CD14-positive monocyte (primary cell): Measurements from ENCODE around the gene MSI2. TPM values are rescaled to one million over a fixed set of nuclear protein-coding genes. Genes with fewer than 3 reads are reported as not detected.

Source experiments
- DNase-seq, 3 donors: peaks; one replicate each; pipeline ENCODE4 v3.0.0-alpha.2; 2011 to 2022
- H2AFZ ChIP-seq: 2 replicates; pipeline ENCODE4 v1.6.0; 2012; ENCODE audit warnings: mild to moderate bottlenecking, low read depth, low read length, inconsistent platforms; ENCODE audit not compliant: insufficient read depth, poor library complexity, severe bottlenecking
- H3K27ac ChIP-seq, 2 donors: 1 replicate in 1 of 2; 2 replicates in 1 of 2; pipeline ENCODE4 v1.5.1; 2012 to 2013; ENCODE audit warnings: low read length in 2 of 2, control low read depth in 1 of 2, inconsistent platforms in 1 of 2, low read depth in 1 of 2, mild to moderate bottlenecking in 1 of 2
- H3K27me3 ChIP-seq, 2 donors: one replicate each; pipeline versions ENCODE4 v1.6.0 to v1.6.1; 2011 to 2013; ENCODE audit warnings: low read length in 2 of 2; ENCODE audit not compliant: control insufficient read depth in 2 of 2, insufficient read depth in 2 of 2
- H3K36me3 ChIP-seq, 2 donors: replicated peaks in 1 of 2; 1 replicate in 1 of 2; 2 replicates in 1 of 2; pipeline versions ENCODE4 v1.5.1 to v1.6.1; 2012 to 2013; ENCODE audit warnings: low read length in 2 of 2, control low read depth in 1 of 2, inconsistent platforms in 1 of 2, mild to moderate bottlenecking in 1 of 2; ENCODE audit not compliant: insufficient read depth in 2 of 2, control insufficient read depth in 1 of 2
- H3K4me1 ChIP-seq, 2 donors: 1 replicate in 1 of 2; 2 replicates in 1 of 2; pipeline versions ENCODE4 v1.5.1 to v1.6.1; 2012 to 2013; ENCODE audit warnings: low read length in 2 of 2, control low read depth in 1 of 2, inconsistent platforms in 1 of 2, mild to moderate bottlenecking in 1 of 2, moderate library complexity in 1 of 2; ENCODE audit not compliant: insufficient read depth in 2 of 2, control insufficient read depth in 1 of 2
- H3K4me2 ChIP-seq: replicated peaks from 2 replicates; pipeline ENCODE3; 2012; ENCODE audit warnings: low read length, moderate library complexity, mild to moderate bottlenecking; ENCODE audit not compliant: poor library complexity, severe bottlenecking; ENCODE audit errors: extremely low read depth
- H3K4me3 ChIP-seq, 3 experiments: fragments of 200-600 bp in 1 of 3; sonication (generic) in 1 of 3; replicated peaks in 1 of 3; 1 replicate in 2 of 3; 2 replicates in 1 of 3; pipeline ENCODE4 v1.5.1; 2011 to 2013; ENCODE audit warnings: low read length in 3 of 3, mild to moderate bottlenecking in 3 of 3, control low read depth in 2 of 3, low read depth in 2 of 3, inconsistent platforms in 1 of 3, moderate library complexity in 1 of 3
- H3K79me2 ChIP-seq: 2 replicates; pipeline ENCODE4 v1.6.0; 2012; ENCODE audit warnings: mild to moderate bottlenecking, control low read depth, inconsistent platforms, low read length, moderate library complexity; ENCODE audit not compliant: insufficient read depth
- H3K9ac ChIP-seq: 2 replicates; pipeline ENCODE4 v1.6.0; 2017; ENCODE audit warnings: low read length, mild to moderate bottlenecking; ENCODE audit not compliant: insufficient read depth, poor library complexity, severe bottlenecking
- H3K9me3 ChIP-seq, 2 donors: replicated peaks in 1 of 2; 1 replicate in 1 of 2; 2 replicates in 1 of 2; pipeline versions ENCODE4 v1.5.1 to v1.6.1; 2012 to 2013; ENCODE audit warnings: low read length in 2 of 2, control low read depth in 1 of 2; ENCODE audit not compliant: control insufficient read depth in 1 of 2, insufficient read depth in 1 of 2
- H4K20me1 ChIP-seq: 2 replicates; pipeline ENCODE4 v1.6.0; 2012; ENCODE audit warnings: mild to moderate bottlenecking, low read length, control low read depth, moderate library complexity; ENCODE audit not compliant: insufficient read depth
- H3K27ac Mint-ChIP-seq, 7 donors: one replicate each; pipeline ENCODE4 v1.8.0; 2020; ENCODE audit warnings: mild to moderate bottlenecking in 7 of 7, mixed read lengths in 7 of 7, moderate library complexity in 6 of 7, inconsistent platforms in 2 of 7
- H3K27me3 Mint-ChIP-seq, 3 donors: one replicate each; pipeline ENCODE4 v1.8.0; 2021 to 2022; ENCODE audit warnings: low read depth in 3 of 3, mild to moderate bottlenecking in 3 of 3, mixed read lengths in 3 of 3, moderate library complexity in 3 of 3, inconsistent platforms in 1 of 3
- H3K36me3 Mint-ChIP-seq, 2 donors: one replicate each; pipeline ENCODE4 v1.8.0; 2020; ENCODE audit warnings: mixed read lengths in 2 of 2, inconsistent platforms in 1 of 2, mild to moderate bottlenecking in 1 of 2
- H3K4me1 Mint-ChIP-seq: one replicate; pipeline ENCODE4 v1.8.0; 2020; ENCODE audit warnings: mild to moderate bottlenecking, mixed read lengths
- H3K4me3 Mint-ChIP-seq, 2 donors: one replicate each; pipeline ENCODE4 v1.8.0; 2020; ENCODE audit warnings: mild to moderate bottlenecking in 2 of 2, mixed read lengths in 2 of 2, moderate library complexity in 1 of 2
- H3K9me3 Mint-ChIP-seq, 7 donors: one replicate each; pipeline ENCODE4 v1.8.0; 2020 to 2022; ENCODE audit warnings: mixed read lengths in 7 of 7, mild to moderate bottlenecking in 6 of 7, moderate library complexity in 6 of 7, inconsistent platforms in 2 of 7
- CTCF ChIP-seq: fragments of 200-600 bp; IDR thresholded peaks from one replicate; pipeline ENCODE4 v1.8.0; 2022; ENCODE audit warnings: antibody characterized with exemption, mild to moderate bottlenecking
- WGBS: methylation state at CpG from one replicate; pipeline ENCODE4 v1.1.5; 2013; ENCODE audit warnings: missing lambda C conversion rate; ENCODE audit not compliant: insufficient coverage; 5-methylcytosine and 5-hydroxymethylcytosine counted together
- intact Hi-C, 2 donors: fragments of 100-400 bp; cut with micrococcal nuclease; formaldehyde crosslinking; loops; one replicate each; pipeline versions ENCODE4 v1.15.0 to v1.15.1; 2023
- polyA plus RNA-seq, 3 donors: library from polyadenylated mRNA; depleted of rRNA in 1 of 3; unstranded in 2 of 3; stranded (reverse) in 1 of 3; fragments of 300-500 nt in 2 of 3; fragments of >200 nt in 1 of 3; fragmentation: Illumina TruSeq in 2 of 3; gene quantifications; 1 replicate in 2 of 3; 2 replicates in 1 of 3; pipeline ENCODE4 v1.2.3, GENCODE V29; 2012 to 2021

The MSI2 gene
- polyA plus RNA-seq, 3 donors, result 0.20 to 6.6 (median 0.37) TPM

- no peak overlapping the region for H3K27ac ChIP-seq
- Mint-ChIP-seq H3K36me3 (peaks cover 0 to 7% of the 10 kb centered on the region in 2 donors), H3K9me3 (peaks cover 0 to 2% (median 0%) of the 10 kb centered on the region in 7 donors), H3K4me1 (peaks cover 10% of the 10 kb centered on the region), H3K27me3 (peaks cover 0 to 3% (median 2%) of the 10 kb centered on the region in 3 donors), H3K4me3 (peak overlapping the region in 1 of 2 donors; percentile 44), H3K27ac (no peak overlapping the region)
- no peaks in the 10 kb centered on the region for H3K79me2 ChIP-seq
- no peak overlapping the region for H3K4me3 ChIP-seq
- no peak for TF ChIP-seq CTCF
- no peaks in the 10 kb centered on the region for H3K27me3 ChIP-seq
- no peaks in the 10 kb centered on the region for H3K9me3 ChIP-seq
- no peaks in the 10 kb centered on the region for H4K20me1 ChIP-seq
- H3K4me1 ChIP-seq, result peaks cover 10 to 15% of the 10 kb centered on the region in 2 donors
- WGBS, result 85% methylated on average over 4 of the region's 5 CpGs
- no peak for DNase-seq
- no peak overlapping the region for H2AFZ ChIP-seq
- intact Hi-C loops, result no loop called here
- no peak overlapping the region for H3K4me2 ChIP-seq
- no peak overlapping the region for H3K9ac ChIP-seq
- H3K36me3 ChIP-seq, result no peaks in the 10 kb centered on the region
Observed at GRCh38 chr17:57666201-57666870, 410.0 kb downstream of the MSI2 start.

- no peak overlapping the region for H2AFZ ChIP-seq
- Mint-ChIP-seq H3K27me3 (peaks cover 0 to 3% (median 0%) of the 10 kb centered on the region in 3 donors), H3K36me3 (peaks cover 0 to 7% of the 10 kb centered on the region in 2 donors), H3K27ac (no peak overlapping the region), H3K9me3 (peaks cover 0 to 2% (median 0%) of the 10 kb centered on the region in 7 donors), H3K4me3 (no peak overlapping the region), H3K4me1 (peaks cover 15% of the 10 kb centered on the region)
- H3K27me3 ChIP-seq, result no peaks in the 10 kb centered on the region
- WGBS, result 67% methylated on average over 2 of the region's 6 CpGs
- intact Hi-C loops, result no loop called here
- no peak for DNase-seq
- H3K4me3 ChIP-seq, result no peak overlapping the region
- H4K20me1 ChIP-seq, result no peaks in the 10 kb centered on the region
- no peak overlapping the region for H3K27ac ChIP-seq
- TF ChIP-seq CTCF, result no peak
- no peaks in the 10 kb centered on the region for H3K36me3 ChIP-seq
- H3K79me2 ChIP-seq, result no peaks in the 10 kb centered on the region
- H3K9me3 ChIP-seq, result no peaks in the 10 kb centered on the region
- no peak overlapping the region for H3K4me2 ChIP-seq
- no peak overlapping the region for H3K9ac ChIP-seq
- peaks cover 10 to 19% of the 10 kb centered on the region in 2 donors for H3K4me1 ChIP-seq
Observed at GRCh38 chr17:57666946-57667345, 410.6 kb downstream of the MSI2 start.
